BLaER1 treated with 17β-estradiol and CSF1 and Interleukin-3, amounts not matched to agents 10 nM and 100 nM (cell line): Measurements from ENCODE around the gene NUMB.

Experiments
- H3K27ac ChIP-seq, 11 experiments: shearing (Covaris generic); formaldehyde crosslinking; 2 replicates each; pipeline ENCODE4 v1.8.1; 2022
- H3K27me3 ChIP-seq, 11 experiments: shearing (Covaris generic); formaldehyde crosslinking; 2 replicates each; pipeline ENCODE4 v1.8.1; 2022
- H3K36me3 ChIP-seq, 11 experiments: shearing (Covaris generic); formaldehyde crosslinking; 2 replicates each; pipeline ENCODE4 v1.8.1; 2022
- H3K4me1 ChIP-seq, 10 experiments: shearing (Covaris generic); formaldehyde crosslinking; 2 replicates each; pipeline ENCODE4 v1.8.1; 2022
- H3K4me2 ChIP-seq, 11 experiments: shearing (Covaris generic); formaldehyde crosslinking; 2 replicates each; pipeline ENCODE4 v1.8.1; 2022
- H3K4me3 ChIP-seq, 10 experiments: shearing (Covaris generic); formaldehyde crosslinking; 2 replicates each; pipeline ENCODE4 v1.8.1; 2022
- H3K9ac ChIP-seq, 11 experiments: shearing (Covaris generic); formaldehyde crosslinking; 2 replicates each; pipeline ENCODE4 v1.8.1; 2022
- H3K9me3 ChIP-seq, 11 experiments: shearing (Covaris generic); formaldehyde crosslinking; replicated peaks in 1 of 11; 2 replicates each; pipeline ENCODE4 v1.8.1; 2022
- H4K20me1 ChIP-seq, 11 experiments: shearing (Covaris generic); formaldehyde crosslinking; 2 replicates each; pipeline ENCODE4 v1.8.1; 2022
- Cebpa-rat ChIP-seq, 11 experiments: shearing (Covaris generic); IDR thresholded peaks; 2 replicates each; pipeline ENCODE4 v1.8.1; 2022

NUMB gene

DNA sequence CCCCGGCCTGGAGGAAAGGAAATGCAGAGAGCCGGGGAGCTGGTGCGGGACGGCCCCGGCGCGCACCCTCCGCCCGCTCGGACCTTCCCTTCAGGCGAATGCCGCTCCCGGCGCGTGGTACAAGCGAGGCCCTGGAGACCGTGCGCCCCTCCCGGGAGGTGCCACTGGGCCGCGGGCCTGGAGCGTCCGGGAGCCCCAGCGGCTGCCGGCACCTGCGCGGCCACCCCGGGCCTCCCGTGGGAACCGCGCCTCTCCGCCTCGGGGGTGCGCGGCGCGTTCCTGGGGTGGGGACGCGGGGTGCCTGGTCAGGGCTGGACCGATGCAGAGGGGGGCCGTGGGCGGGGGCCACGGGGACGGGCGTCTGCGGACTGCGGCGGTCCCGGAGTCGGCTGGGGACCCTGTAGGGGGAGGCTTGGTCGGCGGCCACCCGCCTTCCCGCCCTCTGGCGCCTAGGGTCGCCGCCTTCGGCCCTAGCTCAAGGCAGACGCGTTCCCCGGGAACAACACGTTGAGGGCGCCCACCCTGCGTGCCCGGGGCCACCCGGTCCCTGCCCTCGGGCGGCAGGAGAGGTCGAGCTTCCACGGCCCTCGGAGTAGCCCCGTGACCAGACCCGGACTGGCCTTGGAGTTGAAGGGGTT is 220.4 kb downstream of the NUMB start:
- TF ChIP-seq Cebpa-rat (IDR thresholded peaks at IDR 0.05) = no peak
- H3K4me3 ChIP-seq = peak overlapping the region; percentile 32 to 67 (median 50)

GRCh38 chr14:73237219-73237785 is 221.0 kb downstream of the NUMB start, which contains the start of gene PAPLN:
PAPLN (plus strand) TSS chr14:73237506; CDS start chr14:73239779, 2,273 bp downstream.
- no peak for TF ChIP-seq Cebpa-rat (IDR thresholded peaks at IDR 0.05)
- peaks cover 85 to 100% (median 100%) of the 10 kb centered on the region in 11 experiments for H3K27me3 ChIP-seq
- peaks cover 63 to 73% (median 68%) of the 10 kb centered on the region in 10 experiments for H3K4me1 ChIP-seq
- H4K20me1 ChIP-seq = peaks cover 0 to 62% (median 44%) of the 10 kb centered on the region in 11 experiments; a peak in 18 of 22 replicates
- no peak within 1 kb of the TSS for H3K27ac ChIP-seq
- H3K4me3 ChIP-seq = peak within 1 kb of the TSS; percentile 32 to 67 (median 50)
- no peaks in the 10 kb centered on the region for H3K36me3 ChIP-seq
- H3K9ac ChIP-seq = peak within 1 kb of the TSS in 8 of 11 experiments; percentile 15 to 58 (median 40); a peak in 11 of 22 replicates
- no peaks in the 10 kb centered on the region for H3K9me3 ChIP-seq
- H3K4me2 ChIP-seq = peak within 1 kb of the TSS; percentile 72 to 98 (median 92)

More for the DNA sequence above, 220.4 kb downstream of the NUMB start:
- H4K20me1 ChIP-seq = peaks cover 0 to 59% (median 44%) of the 10 kb centered on the region in 11 experiments; a peak in 18 of 22 replicates
- H3K4me2 ChIP-seq = peak overlapping the region; percentile 72 to 98 (median 92)
- H3K9me3 ChIP-seq = no peaks in the 10 kb centered on the region
- H3K27me3 ChIP-seq = peaks cover 79 to 98% (median 94%) of the 10 kb centered on the region in 11 experiments
- H3K4me1 ChIP-seq = peaks cover 69 to 79% (median 74%) of the 10 kb centered on the region in 10 experiments
- no peak overlapping the region for H3K27ac ChIP-seq
- H3K36me3 ChIP-seq = no peaks in the 10 kb centered on the region
- H3K9ac ChIP-seq = peak overlapping the region in 8 of 11 experiments; percentile 15 to 58 (median 40); a peak in 11 of 22 replicates

DNA sequence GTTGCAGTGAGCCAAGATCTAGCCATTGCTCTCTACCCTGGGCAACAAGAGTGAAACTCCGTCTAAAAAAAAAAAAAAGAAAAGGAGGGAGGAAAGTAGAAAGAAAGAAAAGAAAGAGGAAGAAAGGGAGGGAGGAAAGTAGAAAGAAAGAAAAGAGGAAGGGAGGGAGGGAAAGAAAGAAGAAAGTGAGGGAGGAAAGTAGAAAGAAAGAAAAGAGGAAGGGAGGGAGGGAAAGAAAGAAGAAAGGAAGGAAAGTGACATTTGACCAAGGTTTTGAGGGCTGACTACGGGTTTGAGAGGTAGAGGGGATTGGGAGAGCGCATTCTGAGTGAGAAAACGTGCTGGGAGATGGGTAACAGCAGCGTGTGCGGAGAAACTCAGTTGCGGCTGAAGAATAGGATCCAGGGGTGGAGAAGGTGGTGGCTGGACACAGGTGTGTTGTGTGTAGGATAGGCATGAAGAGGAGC is 221.6 kb downstream of the NUMB start:
- H3K4me2 ChIP-seq = peak overlapping the region; percentile 72 to 98 (median 92); a peak in 20 of 22 replicates
- peaks cover 58 to 67% (median 63%) of the 10 kb centered on the region in 10 experiments for H3K4me1 ChIP-seq
- no peaks in the 10 kb centered on the region for H3K36me3 ChIP-seq
- H3K27ac ChIP-seq = no peak overlapping the region
- no peaks in the 10 kb centered on the region for H3K9me3 ChIP-seq
- peaks cover 88 to 100% (median 99%) of the 10 kb centered on the region in 11 experiments for H3K27me3 ChIP-seq
- H3K9ac ChIP-seq = no peak overlapping the region
- H3K4me3 ChIP-seq = peak overlapping the region in 5 of 10 experiments; percentile 32 to 59 (median 53); a peak in 8 of 20 replicates
- peaks cover 0 to 66% (median 44%) of the 10 kb centered on the region in 11 experiments; a peak in 18 of 22 replicates for H4K20me1 ChIP-seq
- no peak for TF ChIP-seq Cebpa-rat (IDR thresholded peaks at IDR 0.05)

DNA sequence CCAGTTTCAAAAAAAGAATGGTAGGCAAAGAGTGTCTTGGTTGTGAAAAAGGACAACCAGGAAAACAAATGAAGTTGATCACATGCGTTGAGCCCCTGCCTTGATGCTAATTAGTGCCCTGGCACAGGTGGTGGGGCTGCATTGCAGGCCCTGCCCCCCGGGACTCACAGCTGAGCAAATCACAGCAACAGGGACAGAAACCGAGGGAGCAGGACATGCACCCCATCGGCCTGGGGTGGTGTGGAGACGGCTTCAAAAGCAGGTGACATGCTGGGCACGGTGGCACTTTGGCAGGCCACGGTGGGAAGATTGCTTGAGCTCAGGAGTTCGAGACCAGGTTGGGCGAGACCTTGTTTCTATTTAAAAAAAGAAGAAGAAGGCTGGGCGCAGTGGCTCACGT is 222.2 kb downstream of the NUMB start:
- Histone ChIP-seq H3K4me3 (no peak overlapping the region), H4K20me1 (peaks cover 0 to 66% (median 44%) of the 10 kb centered on the region in 11 experiments; a peak in 18 of 22 replicates), H3K9ac (no peak overlapping the region), H3K27me3 (peaks cover 85 to 96% (median 92%) of the 10 kb centered on the region in 11 experiments), H3K9me3 (no peaks in the 10 kb centered on the region), H3K4me1 (peaks cover 52 to 61% (median 56%) of the 10 kb centered on the region in 10 experiments), H3K36me3 (no peaks in the 10 kb centered on the region), H3K27ac (no peak overlapping the region), H3K4me2 (peak overlapping the region in 2 of 11 experiments; percentile 95 to 96; a peak in 2 of 22 replicates)
- no peak for TF ChIP-seq Cebpa-rat (IDR thresholded peaks at IDR 0.05)

- H3K9ac ChIP-seq = no peak overlapping the region
- TF ChIP-seq Cebpa-rat (IDR thresholded peaks at IDR 0.05) = no peak
- peak overlapping the region in 6 of 11 experiments; percentile 1 to 35 (median 26); a peak in 6 of 22 replicates for H3K4me2 ChIP-seq
- peaks cover 0 to 66% (median 44%) of the 10 kb centered on the region in 11 experiments; a peak in 18 of 22 replicates for H4K20me1 ChIP-seq
- H3K9me3 ChIP-seq = no peaks in the 10 kb centered on the region
- no peaks in the 10 kb centered on the region for H3K36me3 ChIP-seq
- H3K4me1 ChIP-seq = peaks cover 46 to 56% (median 51%) of the 10 kb centered on the region in 10 experiments
- H3K27me3 ChIP-seq = peaks cover 79 to 91% (median 87%) of the 10 kb centered on the region in 11 experiments
- H3K4me3 ChIP-seq = no peak overlapping the region
- no peak overlapping the region for H3K27ac ChIP-seq
Measured at GRCh38 chr14:73235531-73236155, 222.7 kb downstream of the NUMB start.

DNA sequence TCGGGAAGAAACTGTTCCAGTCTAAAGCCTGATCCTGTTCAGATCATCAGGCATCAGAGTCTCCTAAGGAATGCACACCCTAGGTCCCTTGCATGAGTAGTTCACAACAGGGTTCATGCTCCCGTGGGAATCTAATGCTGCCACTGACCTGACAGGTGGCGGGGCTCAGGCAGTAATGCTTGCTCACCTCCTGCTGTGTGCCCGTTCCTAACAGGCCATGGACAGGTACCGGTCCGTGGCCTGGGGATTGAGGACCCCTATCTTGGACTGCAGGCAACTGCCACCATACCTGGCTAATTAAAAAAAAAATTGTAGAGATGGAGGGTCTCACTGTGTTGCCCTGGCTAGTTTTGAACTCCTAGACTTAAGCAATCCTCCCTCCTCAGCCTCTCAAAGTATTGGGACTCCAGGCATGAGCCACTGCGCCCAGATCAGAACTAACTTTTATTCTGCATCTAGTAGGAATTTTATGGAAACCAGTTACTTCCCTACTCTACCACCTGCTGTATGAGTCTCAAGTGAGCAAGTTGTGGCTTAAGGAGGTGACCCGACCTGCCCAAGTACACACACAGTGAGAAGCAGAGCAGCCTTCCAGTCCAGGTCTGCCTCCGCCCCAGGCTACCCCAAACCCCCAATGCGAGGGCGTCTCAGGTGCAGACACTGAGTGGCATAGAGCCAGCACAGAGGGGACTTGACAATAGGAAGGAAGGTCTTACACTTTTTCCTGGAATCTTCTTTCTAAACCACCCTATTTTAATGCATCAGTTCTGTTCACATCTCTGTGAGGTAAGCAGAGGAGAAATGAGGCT is 223.6 kb downstream of the NUMB start:
- Histone ChIP-seq H3K27ac (no peak overlapping the region), H3K9me3 (no peaks in the 10 kb centered on the region), H3K4me3 (no peak overlapping the region), H3K27me3 (peaks cover 71 to 82% (median 79%) of the 10 kb centered on the region in 11 experiments), H4K20me1 (peaks cover 0 to 63% (median 36%) of the 10 kb centered on the region in 11 experiments; a peak in 18 of 22 replicates), H3K9ac (no peak overlapping the region), H3K4me1 (peaks cover 38 to 48% (median 43%) of the 10 kb centered on the region in 10 experiments), H3K4me2 (peak overlapping the region in 3 of 11 experiments; percentile 19 to 35 (median 34); a peak in 5 of 22 replicates), H3K36me3 (no peaks in the 10 kb centered on the region)
- TF ChIP-seq Cebpa-rat (IDR thresholded peaks at IDR 0.05) = no peak

- H3K27me3 ChIP-seq = peaks cover 63 to 74% (median 71%) of the 10 kb centered on the region in 11 experiments
- H3K4me1 ChIP-seq = peaks cover 30 to 40% (median 35%) of the 10 kb centered on the region in 10 experiments
- no peaks in the 10 kb centered on the region for H3K9me3 ChIP-seq
- peaks cover 0 to 56% (median 29%) of the 10 kb centered on the region in 11 experiments; a peak in 17 of 22 replicates for H4K20me1 ChIP-seq
- H3K27ac ChIP-seq = no peak overlapping the region
- no peak overlapping the region for H3K9ac ChIP-seq
- no peak for TF ChIP-seq Cebpa-rat (IDR thresholded peaks at IDR 0.05)
- no peak overlapping the region for H3K4me3 ChIP-seq
- no peak overlapping the region for H3K4me2 ChIP-seq
- H3K36me3 ChIP-seq = peaks cover 0 to 2% (median under 1%) of the 10 kb centered on the region in 11 experiments; a peak in 4 of 22 replicates
Measured at GRCh38 chr14:73234029-73234428, 224.3 kb downstream of the NUMB start.

- no peak overlapping the region for H3K9ac ChIP-seq
- H3K4me1 ChIP-seq = peaks cover 26 to 37% (median 32%) of the 10 kb centered on the region in 10 experiments
- H3K36me3 ChIP-seq = peaks cover 0 to 6% (median 5%) of the 10 kb centered on the region in 11 experiments; a peak in 5 of 22 replicates
- no peak for TF ChIP-seq Cebpa-rat (IDR thresholded peaks at IDR 0.05)
- peaks cover 0 to 54% (median 24%) of the 10 kb centered on the region in 11 experiments; a peak in 16 of 22 replicates for H4K20me1 ChIP-seq
- no peak overlapping the region for H3K4me2 ChIP-seq
- no peak overlapping the region for H3K4me3 ChIP-seq
- peaks cover 59 to 70% (median 66%) of the 10 kb centered on the region in 11 experiments for H3K27me3 ChIP-seq
- H3K9me3 ChIP-seq = no peaks in the 10 kb centered on the region
- H3K27ac ChIP-seq = no peak overlapping the region
Measured at GRCh38 chr14:73233564-73233963, 224.8 kb downstream of the NUMB start.
